Eye (tissue), 1 donor: ENCODE data around the gene ECI1.

Source experiments
- DNase-seq: peaks from one replicate; pipeline ENCODE4 v3.0.0-alpha.2; 2015

The ECI1 gene

GRCh38 chr16:2232094-2232990, 19.0 kb downstream of the ECI1 start:
- DNase-seq, result no peak

GRCh38 chr16:2231016-2231931, 20.1 kb downstream of the ECI1 start:
- no peak for DNase-seq

GRCh38 chr16:2230376-2230775, 21.0 kb downstream of the ECI1 start:
- DNase-seq, result no peak

GRCh38 chr16:2229632-2230250, 21.6 kb downstream of the ECI1 start:
- DNase-seq, result no peak

- DNase-seq, result no peak
Observed at GRCh38 chr16:2229091-2229490, 22.3 kb downstream of the ECI1 start.

GRCh38 chr16:2228161-2228824, 23.1 kb downstream of the ECI1 start:
- no peak for DNase-seq

- DNase-seq, result no peak
Observed at GRCh38 chr16:2226918-2227317, 24.5 kb downstream of the ECI1 start.

- no peak for DNase-seq
Observed at GRCh38 chr16:2226245-2226793, 25.1 kb downstream of the ECI1 start.

GRCh38 chr16:2223942-2224486, 27.4 kb downstream of the ECI1 start:
- DNase-seq, result no peak

- DNase-seq, result peak; percentile 99
Observed at GRCh38 chr16:2223221-2223941, 28.0 kb downstream of the ECI1 start, which contains the start of gene E4F1. TSS of gene E4F1 (plus strand) at chr16:2223591. CDS start at chr16:2223614, 23 bp downstream.

GRCh38 chr16:2216330-2216729, 35.1 kb downstream of the ECI1 start:
- no peak for DNase-seq

GRCh38 chr16:2214719-2214968, 36.7 kb downstream of the ECI1 start, which contains the start of gene PGP:
TSS of gene PGP (minus strand) at chr16:2214840. CDS start at chr16:2214777, 63 bp downstream.
- no peak for DNase-seq

GRCh38 chr16:2213817-2214718, 37.3 kb downstream of the ECI1 start:
- DNase-seq, result peak; percentile 58

- DNase-seq, result no peak
Observed at GRCh38 chr16:2212362-2213324, 38.7 kb downstream of the ECI1 start.

GRCh38 chr16:2211923-2212347, 39.5 kb downstream of the ECI1 start:
- no peak for DNase-seq

- no peak for DNase-seq
Observed at GRCh38 chr16:2210386-2211365, 40.7 kb downstream of the ECI1 start, which contains the start of gene BRICD5. TSS of gene BRICD5 (minus strand) at chr16:2210863. CDS start at chr16:2210833, 30 bp downstream.

GRCh38 chr16:2210009-2210332, 41.4 kb downstream of the ECI1 start:
- no peak for DNase-seq
